ENCODE measurements around the gene MEAK7.

MEAK7 gene

DNA sequence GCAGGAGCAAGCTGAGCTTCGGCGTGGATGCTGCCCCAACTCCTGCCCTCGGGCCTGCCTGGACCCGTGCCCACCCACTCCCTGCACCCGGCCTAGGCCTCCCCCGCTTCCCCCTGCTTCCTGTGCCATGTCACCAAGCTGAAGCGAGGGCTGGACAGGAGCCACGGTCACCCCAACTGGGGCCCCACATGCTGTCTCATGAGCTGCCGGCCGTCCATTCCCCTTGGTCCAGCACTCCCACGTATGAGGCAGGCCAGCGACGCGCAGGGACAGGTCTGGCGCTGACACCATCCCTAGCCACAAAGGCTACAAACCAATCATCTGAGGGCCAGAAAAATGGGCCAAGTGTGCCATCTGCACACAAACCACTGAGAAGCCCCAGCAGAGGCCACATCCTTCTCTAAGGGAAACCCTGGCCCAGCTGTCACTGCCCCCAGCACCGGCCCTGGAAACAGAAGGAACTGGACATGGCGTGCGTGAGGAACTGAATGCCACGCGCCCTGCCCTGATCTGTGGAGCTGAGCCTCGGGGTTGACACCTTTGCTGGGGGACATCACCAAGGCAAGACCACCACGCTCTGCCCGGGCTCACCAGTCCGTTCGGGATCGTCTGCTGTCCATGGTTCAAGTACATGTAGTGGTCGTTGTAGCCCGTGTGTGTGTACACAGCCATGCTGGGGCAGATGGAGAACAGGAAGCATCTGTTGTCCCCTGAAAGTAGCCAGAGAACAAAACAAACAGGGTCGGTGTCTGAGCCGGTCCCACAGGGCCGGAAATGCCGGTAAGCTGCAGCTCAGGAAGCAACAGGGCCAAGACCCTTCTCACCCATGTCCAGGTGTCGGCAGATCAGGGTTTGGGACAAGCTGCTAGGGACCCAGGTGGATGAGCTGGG, 22.2 kb downstream of the MEAK7 start:
- TF ChIP-seq CTCF (IDR thresholded peaks at IDR 0.05): no peak

- no peak for TF ChIP-seq CTCF (IDR thresholded peaks at IDR 0.05)
These were observed 23.3 kb downstream of the MEAK7 start for GRCh38 chr16:84481051-84481735.

DNA sequence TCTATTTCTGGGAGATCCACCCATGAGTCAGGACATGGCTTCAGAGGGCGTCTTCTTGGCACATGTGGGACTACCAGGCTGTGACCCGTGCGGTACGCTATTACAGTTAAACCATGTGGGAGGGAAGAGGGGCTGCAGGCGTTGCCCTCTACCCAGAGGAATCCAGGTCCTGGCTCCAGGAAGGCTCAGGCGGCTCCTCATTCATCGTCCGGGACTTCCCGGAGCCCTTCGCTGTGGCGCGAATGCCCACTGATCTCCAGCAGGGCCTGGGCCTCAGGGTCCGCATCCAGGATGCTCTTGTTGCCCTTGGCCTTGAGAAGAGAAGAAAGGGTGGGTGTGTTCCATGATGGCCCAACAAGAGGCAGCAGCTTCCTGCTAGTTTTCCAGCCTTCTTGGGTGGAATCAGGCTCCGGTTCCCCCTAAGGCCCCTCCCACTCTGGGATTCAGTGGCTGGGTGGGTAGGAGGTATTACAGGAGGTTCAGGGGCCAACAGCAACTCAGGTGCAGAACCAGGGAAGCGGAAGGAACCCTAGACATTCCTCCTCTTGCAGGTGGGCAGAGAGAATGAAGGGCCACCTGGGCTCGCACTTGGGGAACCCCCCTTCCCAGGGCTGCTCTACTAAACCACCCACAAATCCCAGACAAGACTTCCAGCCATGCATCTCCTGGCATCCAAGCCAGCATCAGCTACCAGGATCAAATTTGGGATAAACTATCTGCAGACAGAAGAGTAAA, 24.6 kb downstream of the MEAK7 start:
- TF ChIP-seq CTCF (IDR thresholded peaks at IDR 0.05): no peak

GRCh38 chr16:84478172-84478947, 26.1 kb downstream of the MEAK7 start:
- no peak for TF ChIP-seq CTCF (IDR thresholded peaks at IDR 0.05)

DNA sequence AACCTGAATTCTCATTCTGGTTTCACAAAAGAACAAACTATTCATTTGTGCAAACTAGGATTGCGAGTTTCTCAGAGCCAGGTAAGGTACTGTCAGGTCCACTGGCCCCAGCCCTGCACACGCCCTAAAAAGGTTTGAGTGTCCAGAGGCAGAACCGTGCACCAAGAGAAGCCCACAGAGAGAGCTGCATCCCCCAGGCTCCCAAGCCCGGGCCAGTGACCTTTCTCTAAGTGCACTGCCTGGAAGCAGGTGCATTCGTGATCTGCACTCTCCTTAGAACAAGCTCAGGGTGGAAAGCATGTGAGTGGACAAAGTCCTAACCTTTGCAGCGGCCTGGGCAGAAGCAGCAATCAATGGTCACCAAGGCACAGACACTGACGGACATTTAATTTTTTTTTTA, 26.8 kb downstream of the MEAK7 start:
- TF ChIP-seq CTCF (IDR thresholded peaks at IDR 0.05): no peak

- TF ChIP-seq CTCF (IDR thresholded peaks at IDR 0.05): no peak
These were observed 28.1 kb downstream of the MEAK7 start for GRCh38 chr16:84476401-84476800.

Measured in LNCAP (cell line).